Inferior parietal cortex (tissue), 1 donor: ENCODE measurements around the gene HS1BP3.

Experiments used
- DNase-seq: peaks from one replicate; pipeline ENCODE4 v3.0.0-alpha.2; 2016; ENCODE audit errors: extremely low spot score

Gene HS1BP3

DNA sequence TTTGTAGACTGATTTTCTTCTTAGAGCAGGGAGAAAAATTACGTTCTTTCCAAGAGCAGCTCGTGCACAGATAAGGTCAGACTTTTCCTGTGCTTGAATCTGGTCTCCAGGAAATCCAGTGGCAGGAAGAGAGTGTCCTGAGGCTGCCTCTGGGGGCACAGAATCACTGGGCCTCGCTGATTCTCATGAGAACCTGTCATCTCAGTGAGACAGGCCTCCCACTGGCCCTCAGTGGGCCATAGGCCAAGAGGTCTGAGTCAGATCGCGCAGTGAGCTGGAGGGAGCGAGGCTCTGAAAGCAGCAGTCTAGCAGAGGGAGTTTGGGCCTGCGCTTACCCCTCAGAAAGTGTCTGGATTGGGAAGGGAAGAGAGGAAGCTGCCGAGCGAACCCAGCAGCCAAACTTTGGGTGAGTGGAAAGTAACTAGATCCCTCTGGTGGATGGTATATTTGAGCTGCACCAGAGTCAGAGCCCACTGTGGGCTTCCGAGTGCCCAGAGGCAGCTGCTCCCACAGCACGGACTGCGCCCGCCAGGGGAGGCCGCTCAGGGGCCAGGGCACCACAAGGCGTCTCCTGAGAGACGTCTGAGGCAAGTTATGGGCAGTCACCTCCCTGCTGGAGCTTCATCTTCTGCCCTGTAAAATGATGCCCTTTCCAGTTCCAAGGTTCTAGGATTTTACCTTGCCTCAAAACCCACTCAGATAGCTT lies 24.2 kb upstream of the HS1BP3 start:
- DNase-seq = no peak

DNA sequence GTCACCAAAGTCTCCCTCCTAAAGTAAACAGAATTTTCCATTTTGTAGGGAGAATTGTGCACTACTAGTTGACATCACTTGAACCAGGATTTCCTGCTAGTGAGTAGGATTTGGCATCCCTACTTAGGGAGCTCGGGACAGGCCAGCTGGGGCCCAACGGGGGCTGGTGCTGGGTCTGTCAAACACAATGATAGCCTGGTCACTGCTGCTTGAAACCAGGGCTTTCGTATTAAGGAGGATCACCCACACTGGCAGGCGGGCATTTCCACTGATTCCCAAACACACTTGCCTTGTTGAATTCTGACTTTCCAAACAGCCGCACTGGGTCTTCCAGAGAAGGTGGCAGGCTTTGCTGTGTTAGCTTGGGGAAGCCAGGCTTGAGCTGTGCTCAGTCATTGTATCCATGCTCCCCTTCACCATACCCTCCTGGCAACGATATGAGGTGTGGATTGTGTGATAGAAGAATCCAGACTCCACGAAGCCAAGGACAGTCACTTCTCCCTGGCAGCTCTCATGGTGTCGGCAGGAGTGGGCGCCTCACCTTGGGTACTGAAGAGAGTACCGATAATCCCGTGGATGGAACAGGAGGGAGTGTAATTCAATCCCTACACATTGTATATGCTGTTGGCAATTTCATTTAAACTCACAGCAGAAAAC lies 23.5 kb upstream of the HS1BP3 start:
- no peak for DNase-seq

DNA sequence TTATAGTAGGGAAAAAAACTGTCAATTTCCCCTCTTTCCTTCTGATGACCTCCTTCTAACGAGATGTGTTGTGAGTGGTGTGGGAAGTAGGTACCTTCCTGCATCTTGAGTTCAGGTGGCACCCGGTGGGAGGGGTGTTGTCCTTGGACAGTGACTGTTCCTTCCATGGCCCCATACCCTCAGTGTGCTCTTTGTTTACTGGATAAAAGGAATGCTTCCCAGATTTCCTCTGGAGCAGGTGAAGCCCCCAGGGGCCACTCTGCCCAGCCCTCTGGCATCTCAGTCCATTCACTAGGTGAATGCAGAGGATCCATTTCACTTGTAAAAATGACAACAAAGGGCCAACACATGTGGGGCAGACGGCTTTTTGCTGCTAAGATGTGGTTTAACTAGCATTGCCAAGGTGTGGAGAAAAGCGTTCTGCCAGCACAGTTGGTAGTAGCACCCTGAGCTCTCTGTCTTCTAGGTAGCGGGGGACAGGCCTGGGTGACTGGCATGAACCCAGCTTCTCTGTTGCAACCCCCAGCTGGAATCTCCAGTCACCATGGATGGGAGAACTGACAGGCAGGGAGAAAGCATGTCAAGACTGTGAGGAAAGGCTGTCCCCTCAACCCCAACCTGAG lies 22.9 kb upstream of the HS1BP3 start:
- DNase-seq = no peak

DNA sequence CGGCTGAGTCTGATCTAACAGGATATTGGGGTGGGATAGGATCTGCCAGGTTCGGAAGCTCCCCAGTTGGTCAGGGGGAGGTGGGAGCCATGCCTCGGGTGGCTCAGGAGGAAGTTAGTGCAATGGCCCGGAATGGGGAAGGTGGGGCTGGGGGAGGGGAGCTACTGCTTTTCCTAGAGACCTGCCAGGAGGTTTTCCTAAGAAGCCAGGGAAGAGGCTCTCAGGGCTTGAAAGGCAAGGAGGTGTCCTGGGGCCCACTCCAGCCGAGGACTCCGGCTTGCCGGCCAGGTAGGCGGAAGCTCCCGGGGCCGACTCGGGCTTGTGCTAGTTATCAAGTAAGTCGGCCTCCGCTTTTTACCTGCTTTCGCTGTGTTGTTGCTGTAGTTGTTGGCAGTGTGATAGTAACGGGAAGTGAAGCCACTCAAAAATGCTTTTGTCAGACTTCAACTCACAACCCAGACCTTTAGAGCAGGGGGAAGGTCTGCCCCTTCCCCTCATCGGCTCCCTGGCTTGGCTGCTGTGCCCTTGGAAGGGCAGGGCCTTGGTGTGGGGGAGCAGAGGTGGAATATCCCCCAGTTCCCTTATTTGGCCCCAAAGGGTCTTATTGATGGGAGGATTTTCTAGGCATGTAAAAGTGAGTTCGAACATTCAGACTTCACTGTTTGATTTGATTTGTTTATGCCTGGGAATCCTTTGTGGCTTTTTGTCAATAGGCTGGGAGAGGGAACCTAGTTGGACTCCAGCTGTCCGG lies 21.5 kb upstream of the HS1BP3 start:
- DNase-seq = no peak

DNA sequence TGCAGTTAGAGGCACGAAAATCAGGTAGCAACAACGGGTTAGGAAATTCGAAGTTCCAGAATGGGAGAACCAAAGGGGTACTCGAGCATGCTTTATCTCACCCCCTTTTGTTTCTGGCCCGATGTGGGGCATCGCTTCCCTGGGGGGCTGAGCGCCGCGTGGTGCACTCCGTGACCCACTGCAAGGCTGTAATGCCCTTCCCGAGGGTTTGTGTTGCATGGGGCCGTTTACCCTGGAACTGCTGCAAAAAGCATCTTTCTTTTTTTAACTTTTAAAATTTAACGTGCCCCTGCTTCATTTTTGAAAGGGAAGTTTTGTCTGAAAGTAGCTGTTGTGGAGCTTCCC lies 20.8 kb upstream of the HS1BP3 start:
- no peak for DNase-seq

DNA sequence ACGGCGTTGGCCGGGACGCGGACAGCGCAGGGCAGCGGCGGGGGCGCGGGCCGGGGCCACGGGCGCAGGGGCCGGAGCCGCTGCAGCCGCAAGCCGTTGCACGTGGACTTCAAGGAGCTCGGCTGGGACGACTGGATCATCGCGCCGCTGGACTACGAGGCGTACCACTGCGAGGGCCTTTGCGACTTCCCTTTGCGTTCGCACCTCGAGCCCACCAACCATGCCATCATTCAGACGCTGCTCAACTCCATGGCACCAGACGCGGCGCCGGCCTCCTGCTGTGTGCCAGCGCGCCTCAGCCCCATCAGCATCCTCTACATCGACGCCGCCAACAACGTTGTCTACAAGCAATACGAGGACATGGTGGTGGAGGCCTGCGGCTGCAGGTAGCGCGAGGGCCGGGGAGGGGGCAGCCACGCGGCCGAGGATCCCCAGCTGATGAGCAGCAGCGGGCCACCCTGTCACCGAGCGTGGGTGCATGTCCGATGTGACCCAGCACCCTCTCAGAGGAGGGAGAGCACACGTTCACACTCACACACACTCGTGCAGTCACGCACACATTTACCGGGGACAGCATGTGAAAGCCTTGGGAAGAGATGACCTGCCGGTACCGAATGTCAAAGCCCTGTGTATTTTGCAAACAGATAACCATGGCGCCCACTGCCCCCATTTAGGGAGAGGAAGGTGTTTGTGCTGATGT lies 20.3 kb upstream of the HS1BP3 start:
- DNase-seq = no peak

DNA sequence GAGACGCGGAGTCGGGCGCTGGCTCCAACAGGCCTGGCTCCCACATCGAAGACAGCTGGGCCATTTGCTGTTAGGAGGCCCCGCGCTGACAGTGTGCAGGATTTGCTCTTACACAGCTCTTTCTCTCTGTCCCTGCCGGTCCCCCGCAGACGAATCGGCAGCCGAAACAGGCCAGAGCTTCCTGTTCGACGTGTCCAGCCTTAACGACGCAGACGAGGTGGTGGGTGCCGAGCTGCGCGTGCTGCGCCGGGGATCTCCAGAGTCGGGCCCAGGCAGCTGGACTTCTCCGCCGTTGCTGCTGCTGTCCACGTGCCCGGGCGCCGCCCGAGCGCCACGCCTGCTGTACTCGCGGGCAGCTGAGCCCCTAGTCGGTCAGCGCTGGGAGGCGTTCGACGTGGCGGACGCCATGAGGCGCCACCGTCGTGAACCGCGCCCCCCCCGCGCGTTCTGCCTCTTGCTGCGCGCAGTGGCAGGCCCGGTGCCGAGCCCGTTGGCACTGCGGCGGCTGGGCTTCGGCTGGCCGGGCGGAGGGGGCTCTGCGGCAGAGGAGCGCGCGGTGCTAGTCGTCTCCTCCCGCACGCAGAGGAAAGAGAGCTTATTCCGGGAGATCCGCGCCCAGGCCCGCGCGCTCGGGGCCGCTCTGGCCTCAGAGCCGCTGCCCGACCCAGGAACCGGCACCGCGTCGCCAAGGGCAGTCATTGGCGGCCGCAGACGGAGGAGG lies 19.6 kb upstream of the HS1BP3 start:
- DNase-seq = no peak

DNA sequence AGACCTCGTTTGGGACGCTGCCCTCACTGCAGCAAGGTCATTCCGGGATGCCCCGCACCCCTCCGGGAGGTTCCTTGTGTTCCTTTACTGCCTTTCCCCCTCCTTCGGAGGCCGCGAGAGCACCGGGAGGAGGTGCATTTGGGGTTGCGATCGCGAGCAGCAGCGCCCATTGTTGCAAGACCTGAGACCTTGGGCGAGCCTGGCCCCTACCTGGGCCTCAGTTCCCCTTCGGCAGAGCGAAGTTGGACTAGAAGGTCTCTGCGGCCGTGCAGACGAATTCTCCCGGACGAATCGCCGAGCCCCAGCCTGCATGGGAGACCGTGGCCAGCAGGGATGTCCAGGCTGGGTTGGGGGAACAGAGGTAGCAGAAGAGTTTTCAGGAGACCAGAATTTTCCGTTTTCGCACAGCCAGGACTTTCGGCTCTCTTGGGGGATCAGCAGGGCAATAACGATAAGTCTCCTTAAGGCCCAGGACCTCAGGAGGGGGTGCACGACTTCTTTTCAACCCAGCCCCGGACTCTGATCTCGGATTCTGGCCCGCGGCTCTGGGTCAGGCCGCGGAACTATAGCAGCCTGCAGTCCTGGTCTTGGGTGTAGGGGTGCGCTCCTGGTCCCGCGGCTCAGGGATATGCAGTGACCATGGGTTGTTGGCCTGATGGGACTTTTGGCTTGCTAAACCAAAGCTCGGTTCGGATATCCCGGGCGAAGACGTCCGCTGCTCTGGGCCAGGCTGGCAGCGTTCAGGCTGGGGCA lies 18.8 kb upstream of the HS1BP3 start:
- no peak for DNase-seq

DNA sequence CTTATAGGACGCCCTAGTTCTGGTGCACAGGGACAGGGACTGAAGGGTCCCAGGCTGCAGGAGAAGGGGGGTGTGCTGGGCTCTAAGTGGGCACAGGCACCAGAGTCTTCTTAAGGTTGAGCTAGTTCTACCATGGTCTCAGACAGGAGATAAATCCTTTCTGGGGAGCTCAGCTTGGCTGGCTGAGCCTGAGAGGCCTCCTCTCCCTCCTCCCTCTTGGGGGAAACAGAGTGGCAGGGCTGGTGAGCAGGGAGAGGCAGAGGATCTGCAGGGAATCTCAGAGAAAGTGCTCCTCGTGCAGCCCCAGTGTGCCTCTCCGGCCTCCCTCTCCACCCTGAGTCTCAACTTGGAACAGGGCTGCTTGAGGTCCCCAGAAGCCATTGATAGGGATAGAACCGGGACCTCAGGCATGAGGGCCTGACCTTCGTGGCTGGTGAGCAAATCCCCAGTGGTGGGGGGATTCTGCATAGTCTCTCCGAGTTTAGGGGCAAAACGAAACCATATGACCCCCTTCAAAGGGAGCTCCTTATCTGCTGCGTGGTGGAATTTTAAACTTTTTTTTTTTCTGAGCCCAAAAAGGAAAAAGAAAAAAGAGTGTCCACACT lies 18.1 kb upstream of the HS1BP3 start:
- DNase-seq = no peak

DNA sequence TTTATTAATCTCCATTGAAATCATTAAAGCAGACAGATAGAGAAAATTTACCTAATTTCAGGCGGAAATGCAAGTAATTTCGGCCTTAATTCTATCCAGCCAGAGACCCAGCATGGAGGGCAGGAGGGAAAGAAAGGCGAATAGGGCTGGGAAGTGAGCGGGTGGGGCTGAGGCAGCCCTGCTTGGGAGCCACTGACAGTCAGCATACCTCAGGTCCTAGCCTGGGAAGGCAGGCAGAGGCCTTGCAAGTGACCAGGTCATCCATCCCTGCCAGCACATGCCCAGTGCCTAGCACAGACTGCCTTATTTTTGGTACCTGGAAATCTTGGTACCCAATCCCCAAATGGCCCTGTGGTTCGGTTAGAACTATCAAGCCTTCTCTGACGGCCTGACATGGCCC lies 17.6 kb upstream of the HS1BP3 start:
- no peak for DNase-seq

DNA sequence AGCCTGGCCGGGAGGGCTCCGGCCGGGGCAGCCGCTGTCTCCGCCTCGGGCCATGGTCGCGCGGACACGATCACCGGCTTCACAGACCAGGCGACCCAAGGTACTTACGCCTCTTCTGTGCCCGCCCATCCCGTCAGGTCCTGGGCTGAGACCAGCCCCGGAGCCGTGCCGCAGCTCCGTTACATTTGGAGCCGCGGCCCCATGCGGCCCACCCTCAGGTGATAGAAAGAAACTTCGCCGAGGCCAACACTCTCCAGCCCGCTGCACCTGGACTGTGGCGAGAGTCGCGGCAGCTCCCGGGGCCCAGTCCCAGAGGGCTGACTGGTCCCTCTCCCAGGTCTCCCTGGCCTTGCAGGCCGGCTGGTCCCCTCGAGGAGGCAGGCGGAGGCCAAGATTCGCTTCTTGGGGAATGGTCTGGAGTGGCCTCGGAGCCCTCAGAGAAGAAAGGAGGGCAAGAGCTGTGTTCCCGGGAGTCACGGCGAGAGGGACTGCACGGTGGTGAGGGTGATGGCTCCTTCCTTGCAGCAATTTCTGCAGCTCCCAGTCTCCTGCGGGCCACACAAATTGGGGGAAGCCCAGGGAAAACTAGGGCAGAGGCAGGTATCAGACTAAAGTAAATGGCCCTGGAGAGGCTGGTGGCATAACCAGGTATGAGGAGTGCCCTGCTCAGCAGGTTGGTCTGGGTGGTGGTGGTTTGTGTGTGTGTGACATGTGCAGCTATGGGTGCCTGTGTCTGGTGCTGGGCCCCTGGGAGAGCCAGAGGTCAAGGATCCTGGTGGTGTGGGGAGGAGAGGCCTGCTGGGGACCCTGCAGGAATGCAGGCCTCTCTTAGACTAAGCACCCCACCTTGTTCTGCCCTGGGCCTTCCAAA lies 16.9 kb upstream of the HS1BP3 start:
- DNase-seq = no peak

DNA sequence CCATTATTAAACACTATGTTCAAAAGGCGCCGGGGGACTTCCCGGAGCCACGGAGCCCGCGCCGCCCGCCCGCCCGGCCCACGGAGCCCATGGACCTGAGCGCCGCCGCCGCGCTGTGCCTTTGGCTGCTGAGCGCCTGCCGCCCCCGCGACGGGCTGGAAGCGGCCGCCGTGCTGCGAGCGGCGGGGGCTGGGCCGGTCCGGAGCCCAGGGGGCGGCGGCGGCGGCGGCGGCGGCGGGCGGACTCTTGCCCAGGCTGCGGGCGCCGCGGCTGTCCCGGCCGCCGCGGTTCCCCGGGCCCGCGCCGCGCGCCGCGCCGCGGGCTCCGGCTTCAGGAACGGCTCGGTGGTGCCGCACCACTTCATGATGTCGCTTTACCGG lies 16.2 kb upstream of the HS1BP3 start:
- DNase-seq = no peak

DNA sequence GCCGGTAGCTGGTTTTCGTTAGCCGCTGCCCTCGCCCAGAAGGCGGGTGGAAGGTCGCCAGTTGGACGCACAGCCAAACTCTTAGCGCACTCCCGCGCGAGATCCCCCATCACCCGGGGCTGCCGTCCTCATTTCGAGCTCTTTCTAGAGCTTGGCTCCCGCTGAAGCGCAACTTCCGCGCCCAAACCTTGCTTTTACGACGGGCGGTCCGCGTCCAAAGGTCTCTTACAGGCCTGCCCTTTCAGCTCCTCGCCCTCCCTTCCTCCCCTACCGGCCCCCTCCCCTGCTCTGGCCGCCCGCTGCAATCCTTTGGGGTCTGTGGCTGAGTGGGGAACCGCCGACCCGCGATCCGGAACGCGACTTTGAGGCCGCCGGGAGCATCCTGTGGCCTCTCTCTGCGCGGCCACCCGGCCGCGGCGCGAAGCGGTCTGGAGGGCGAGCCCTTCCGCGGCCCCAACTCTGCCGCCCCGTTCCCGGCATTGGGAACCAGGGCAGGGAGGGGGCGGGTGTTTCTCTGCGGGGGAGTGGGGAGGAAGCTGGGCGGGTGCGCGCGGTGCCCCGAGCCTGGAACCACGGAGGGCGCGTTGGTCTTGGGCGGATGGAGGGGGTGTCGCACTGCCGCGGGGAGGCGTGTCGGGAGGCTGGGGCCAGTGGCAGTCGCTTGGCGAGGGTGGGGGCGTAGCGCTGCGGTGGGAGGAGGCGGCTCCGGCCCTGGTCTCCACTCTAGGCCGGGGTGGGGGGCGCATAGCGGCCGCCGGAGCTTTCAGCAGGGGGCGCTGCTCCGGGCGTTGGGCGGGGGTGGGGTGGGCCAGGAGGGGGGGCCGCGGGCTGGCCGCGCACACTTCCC lies 15.6 kb upstream of the HS1BP3 start, which contains the start of gene GDF7:
Gene GDF7 (plus strand): TSS at position 841 of the 847 bp plus-strand sequence. CDS start 96 bp downstream, outside the sequence.
- no peak for DNase-seq

DNA sequence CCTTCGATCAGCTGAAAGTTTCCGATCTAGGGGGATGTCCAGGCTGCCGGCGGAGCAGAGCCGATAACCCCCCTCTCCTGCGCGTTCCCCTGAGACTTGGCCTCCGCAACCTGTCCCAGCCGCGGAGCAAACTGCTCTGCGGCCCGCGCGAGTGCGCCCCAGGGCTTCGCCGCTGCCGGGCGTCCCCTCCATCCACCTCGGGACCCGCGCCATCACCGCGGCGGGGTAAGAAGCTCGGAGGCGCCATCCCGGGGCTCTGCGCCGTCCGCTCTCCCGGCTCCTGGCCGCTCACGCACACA lies 15.1 kb upstream of the HS1BP3 start:
- no peak for DNase-seq

DNA sequence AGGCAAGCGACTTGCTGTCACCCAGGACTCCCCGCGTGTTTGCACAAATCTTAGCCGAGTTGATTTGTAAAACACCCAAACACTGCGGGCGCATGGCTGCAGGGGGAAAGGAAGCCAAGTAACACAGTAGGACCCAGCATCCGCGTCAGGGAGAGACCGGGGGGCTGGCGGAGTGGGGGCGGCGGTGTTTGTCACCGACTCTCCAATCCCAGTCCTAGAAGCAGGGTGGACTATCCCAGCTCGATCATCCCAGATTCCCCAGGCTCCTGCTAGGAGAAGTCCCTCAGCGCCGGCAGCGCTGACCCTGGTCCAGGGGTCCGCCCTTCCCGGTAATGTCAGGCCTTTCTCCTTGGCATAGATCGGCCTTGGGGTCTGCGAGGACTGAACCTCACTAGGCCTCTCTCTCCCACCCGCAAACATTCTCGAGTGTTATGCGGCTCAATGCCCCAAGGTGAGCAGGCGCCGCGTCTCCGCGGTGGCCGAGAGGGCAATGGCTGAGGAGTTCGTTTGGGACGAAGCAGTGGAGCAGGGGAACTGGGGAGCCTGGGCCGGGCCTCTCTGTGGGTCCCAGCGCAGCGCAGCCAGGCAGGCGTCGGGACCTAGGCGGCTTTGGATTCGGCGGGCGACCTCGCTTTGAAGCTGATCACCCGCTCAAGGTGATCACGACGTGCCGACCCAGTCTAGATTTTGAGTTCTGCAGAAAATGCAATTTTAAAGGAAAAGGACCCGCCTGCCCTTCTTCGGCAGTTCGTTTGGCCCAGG lies 14.5 kb upstream of the HS1BP3 start:
- no peak for DNase-seq

DNA sequence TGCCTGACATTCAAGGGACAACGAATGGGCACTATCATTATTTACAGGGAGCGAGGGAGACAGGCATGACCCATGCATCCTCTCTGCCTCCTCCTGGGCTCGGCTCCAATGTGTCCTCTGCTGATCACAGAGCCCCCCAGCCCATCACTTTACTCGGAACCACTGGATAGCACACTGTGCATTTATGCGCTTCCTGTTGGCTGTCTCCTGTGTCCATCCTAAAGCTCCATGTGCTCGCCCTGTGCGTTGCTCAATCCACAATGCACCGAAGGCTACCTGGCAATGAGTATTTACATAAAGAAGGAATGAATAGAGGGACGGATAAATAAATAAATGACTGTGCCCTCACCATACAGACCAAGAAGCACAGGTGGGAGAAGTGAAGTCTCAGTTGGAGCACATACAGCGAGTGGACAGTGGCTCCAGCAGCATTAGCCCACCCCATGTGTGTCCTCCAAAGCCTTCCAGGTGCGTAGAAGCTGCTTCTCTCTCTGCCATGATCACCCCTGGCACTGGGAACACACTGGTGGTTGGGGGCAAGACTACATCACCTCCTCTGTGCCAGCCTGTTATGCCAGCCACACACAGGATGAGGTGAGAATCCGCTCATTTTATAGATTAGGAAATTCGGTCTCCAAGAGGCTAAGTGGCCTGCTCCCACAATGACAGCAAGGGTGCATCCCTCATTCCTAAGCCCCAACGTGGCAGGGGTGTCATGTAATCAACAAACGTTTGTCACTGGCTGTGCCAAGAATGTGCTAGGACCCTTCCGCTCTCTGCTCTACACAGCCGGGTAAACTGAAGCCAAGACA lies 13.7 kb upstream of the HS1BP3 start:
- DNase-seq = no peak

DNA sequence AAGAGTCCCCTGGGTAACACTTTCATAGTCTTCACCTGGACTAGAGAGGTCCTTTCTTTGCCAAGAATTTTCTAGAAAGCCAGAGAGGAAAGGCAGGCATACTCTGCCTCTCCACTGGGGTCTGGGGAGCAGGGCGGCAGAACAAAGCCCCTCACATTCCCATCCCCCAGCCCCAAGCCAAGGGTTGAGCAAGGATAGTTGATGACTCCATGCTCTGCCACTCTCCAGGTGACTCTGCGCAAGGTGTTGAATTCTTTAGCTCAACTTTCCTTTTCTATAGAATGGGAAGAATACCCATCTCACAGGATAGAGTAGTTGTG lies 13.1 kb upstream of the HS1BP3 start:
- DNase-seq = no peak
